Keratinocyte (primary cell): Measurements from ENCODE around the gene BCO1. TPM values are rescaled to one million over a fixed set of nuclear protein-coding genes. Genes with fewer than 3 reads are reported as not detected.

Source experiments
- DNase-seq: peaks from one replicate; pipeline ENCODE4 v3.0.0-alpha.2; 2011; ENCODE audit warnings: low read depth, missing footprints, low spot score
- FAIRE-seq: peaks from 2 replicates; lab custom pipeline; 2011; peaks lifted over from hg19 to GRCh38; lab: Jason Lieb, UNC
- H2AFZ ChIP-seq: 2 replicates; pipeline ENCODE4 v1.6.0; 2012; ENCODE audit warnings: low read length, control low read depth, inconsistent platforms; ENCODE audit not compliant: control insufficient read depth
- H3K27ac ChIP-seq: 2 replicates; pipeline ENCODE4 v1.5.1; 2011; ENCODE audit warnings: low read length; ENCODE audit not compliant: control insufficient read depth, insufficient read depth
- H3K27me3 ChIP-seq: 3 replicates; pipeline ENCODE4 v1.6.0; 2011; ENCODE audit warnings: low read length; ENCODE audit not compliant: control insufficient read depth, insufficient read depth; ENCODE audit errors: extremely low read depth
- H3K36me3 ChIP-seq, 2 experiments: 2 replicates in 1 of 2; 3 replicates in 1 of 2; pipeline ENCODE4 v1.5.1; 2011; ENCODE audit warnings: low read length in 2 of 2, mild to moderate bottlenecking in 1 of 2; ENCODE audit not compliant: control insufficient read depth in 2 of 2, insufficient read depth in 2 of 2; ENCODE audit errors: extremely low read depth in 1 of 2
- H3K4me1 ChIP-seq: 3 replicates; pipeline ENCODE4 v1.5.1; 2011; ENCODE audit warnings: low read length; ENCODE audit not compliant: control insufficient read depth, insufficient read depth; ENCODE audit errors: extremely low read depth
- H3K4me2 ChIP-seq: 3 replicates; pipeline ENCODE4 v1.6.0; 2011; ENCODE audit warnings: low read depth, low read length; ENCODE audit not compliant: control insufficient read depth, insufficient read depth; ENCODE audit errors: extremely low read depth
- H3K4me3 ChIP-seq, 3 experiments: fragments of 200-600 bp in 1 of 3; sonication (generic) in 1 of 3; 2 replicates in 2 of 3; 3 replicates in 1 of 3; pipeline ENCODE4 v1.5.1; 2011 to 2016; ENCODE audit warnings: low read length in 3 of 3, mild to moderate bottlenecking in 3 of 3, control low read depth in 2 of 3, inconsistent platforms in 1 of 3, low read depth in 1 of 3, mixed read lengths in 1 of 3, mixed run types in 1 of 3, moderate library complexity in 1 of 3; ENCODE audit not compliant: control insufficient read depth in 2 of 3, insufficient read depth in 2 of 3; ENCODE audit errors: extremely low read depth in 1 of 3
- H3K79me2 ChIP-seq: 2 replicates; pipeline ENCODE4 v1.6.0; 2012; ENCODE audit warnings: low read length; ENCODE audit not compliant: control insufficient read depth, insufficient read depth
- H3K9ac ChIP-seq: 3 replicates; pipeline ENCODE4 v1.6.0; 2011; ENCODE audit warnings: low read length; ENCODE audit not compliant: control insufficient read depth, insufficient read depth; ENCODE audit errors: extremely low read depth
- H3K9me1 ChIP-seq: 3 replicates; pipeline ENCODE4 v1.6.0; 2011; ENCODE audit warnings: low read length; ENCODE audit not compliant: control insufficient read depth, insufficient read depth; ENCODE audit errors: extremely low read depth
- H3K9me3 ChIP-seq: 2 replicates; pipeline ENCODE4 v1.5.1; 2012; ENCODE audit warnings: low read depth, low read length; ENCODE audit not compliant: control insufficient read depth
- H4K20me1 ChIP-seq: 3 replicates; pipeline ENCODE4 v1.6.0; 2011; ENCODE audit warnings: low read length; ENCODE audit not compliant: control insufficient read depth, insufficient read depth; ENCODE audit errors: extremely low read depth
- EZH2 ChIP-seq: IDR thresholded peaks from one replicate; pipeline ENCODE4 v1.6.1; 2012; ENCODE audit warnings: inconsistent platforms, mild to moderate bottlenecking, low read length, moderate library complexity
- dilution Hi-C: fragments of 300-500 bp; cut with MboI; formaldehyde crosslinking; loops from one replicate; pipeline ENCODE4 v1.7.0; 2020; ENCODE audit warnings: low sequenced_read_pairs; ENCODE audit not compliant: extremely low pct_ligation_motif_present
- polyA plus RNA-seq, 5 experiments: library from polyadenylated mRNA; depleted of rRNA in 3 of 5; stranded (reverse) in 3 of 5; stranded (forward) in 1 of 5; unstranded in 1 of 5; fragments of >200 nt; gene quantifications; 1 replicate in 1 of 5; 2 replicates in 3 of 5; 3 replicates in 1 of 5; pipeline versions ENCODE4 v1.2.1 to v1.2.3, GENCODE V29; 2011 to 2012; ENCODE audit warnings: missing spikeins in 2 of 5, low read depth in 1 of 5, low replicate concordance in 1 of 5
- TF ChIP-seq, protein P1 (sequence below), 3 experiments: IDR thresholded peaks in 1 of 3; conservative IDR thresholded peaks in 1 of 3; optimal IDR thresholded peaks in 1 of 3; 2 replicates in 2 of 3; 3 replicates in 1 of 3; pipeline versions ENCODE3 to v1.5.1; 2011; ENCODE audit warnings: low read length in 3 of 3, mild to moderate bottlenecking in 3 of 3, moderate library complexity in 2 of 3, control low read depth in 1 of 3, inconsistent platforms in 1 of 3; ENCODE audit not compliant: insufficient read depth in 2 of 3; ENCODE audit errors: extremely low read depth in 1 of 3

BCO1 gene
- polyA plus RNA-seq, 1 donor (not counting 4 experiments of a cell fraction or from before 2014, with no cell fraction given) = 0.07 TPM

DNA sequence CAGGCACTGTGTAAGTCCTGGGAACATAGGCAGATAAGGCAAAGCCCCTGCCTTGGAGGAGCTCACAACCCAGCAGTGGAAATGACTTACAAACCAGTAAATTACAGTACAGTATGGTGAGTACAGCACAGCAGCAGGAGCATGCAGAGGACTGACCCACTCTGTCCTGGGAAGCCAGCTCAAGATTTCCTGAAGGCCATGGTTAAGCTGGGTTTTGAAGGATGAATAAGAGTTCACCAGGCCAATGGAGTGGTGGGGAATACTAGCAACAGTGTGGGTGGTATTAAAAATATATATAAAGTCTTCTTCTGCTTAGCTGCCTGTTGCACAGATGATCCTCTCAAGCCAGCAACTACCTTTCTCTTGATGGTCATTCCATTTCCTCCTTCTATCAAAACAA, 73.3 kb downstream of the BCO1 start:
- Histone ChIP-seq H3K9ac (no peak overlapping the region), H3K4me2 (no peak overlapping the region), H3K36me3 (no peaks in the 10 kb centered on the region), H3K4me1 (peaks cover 12% of the 10 kb centered on the region), H4K20me1 (no peaks in the 10 kb centered on the region), H3K79me2 (peaks cover 30% of the 10 kb centered on the region), H3K4me3 (no peak overlapping the region), H3K9me3 (no peaks in the 10 kb centered on the region), H3K9me1 (no peaks in the 10 kb centered on the region), H2AFZ (no peak overlapping the region), H3K27me3 (no peaks in the 10 kb centered on the region), H3K27ac (no peak overlapping the region)
- dilution Hi-C loops = no loop called here
- no peak for FAIRE-seq
- DNase-seq = no peak
- TF ChIP-seq, protein P1, sequence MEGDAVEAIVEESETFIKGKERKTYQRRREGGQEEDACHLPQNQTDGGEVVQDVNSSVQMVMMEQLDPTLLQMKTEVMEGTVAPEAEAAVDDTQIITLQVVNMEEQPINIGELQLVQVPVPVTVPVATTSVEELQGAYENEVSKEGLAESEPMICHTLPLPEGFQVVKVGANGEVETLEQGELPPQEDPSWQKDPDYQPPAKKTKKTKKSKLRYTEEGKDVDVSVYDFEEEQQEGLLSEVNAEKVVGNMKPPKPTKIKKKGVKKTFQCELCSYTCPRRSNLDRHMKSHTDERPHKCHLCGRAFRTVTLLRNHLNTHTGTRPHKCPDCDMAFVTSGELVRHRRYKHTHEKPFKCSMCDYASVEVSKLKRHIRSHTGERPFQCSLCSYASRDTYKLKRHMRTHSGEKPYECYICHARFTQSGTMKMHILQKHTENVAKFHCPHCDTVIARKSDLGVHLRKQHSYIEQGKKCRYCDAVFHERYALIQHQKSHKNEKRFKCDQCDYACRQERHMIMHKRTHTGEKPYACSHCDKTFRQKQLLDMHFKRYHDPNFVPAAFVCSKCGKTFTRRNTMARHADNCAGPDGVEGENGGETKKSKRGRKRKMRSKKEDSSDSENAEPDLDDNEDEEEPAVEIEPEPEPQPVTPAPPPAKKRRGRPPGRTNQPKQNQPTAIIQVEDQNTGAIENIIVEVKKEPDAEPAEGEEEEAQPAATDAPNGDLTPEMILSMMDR (optimal IDR thresholded peaks at IDR 0.05 in 1 of 3, IDR thresholded peaks at IDR 0.05 in 1 of 3, conservative IDR thresholded peaks at IDR 0.05 in 1 of 3; ENCODE audit: extremely low read depth in 1 of 3, insufficient read depth in 2 of 3, low read length in 3 of 3) = no peak
- no peak for TF ChIP-seq EZH2

DNA sequence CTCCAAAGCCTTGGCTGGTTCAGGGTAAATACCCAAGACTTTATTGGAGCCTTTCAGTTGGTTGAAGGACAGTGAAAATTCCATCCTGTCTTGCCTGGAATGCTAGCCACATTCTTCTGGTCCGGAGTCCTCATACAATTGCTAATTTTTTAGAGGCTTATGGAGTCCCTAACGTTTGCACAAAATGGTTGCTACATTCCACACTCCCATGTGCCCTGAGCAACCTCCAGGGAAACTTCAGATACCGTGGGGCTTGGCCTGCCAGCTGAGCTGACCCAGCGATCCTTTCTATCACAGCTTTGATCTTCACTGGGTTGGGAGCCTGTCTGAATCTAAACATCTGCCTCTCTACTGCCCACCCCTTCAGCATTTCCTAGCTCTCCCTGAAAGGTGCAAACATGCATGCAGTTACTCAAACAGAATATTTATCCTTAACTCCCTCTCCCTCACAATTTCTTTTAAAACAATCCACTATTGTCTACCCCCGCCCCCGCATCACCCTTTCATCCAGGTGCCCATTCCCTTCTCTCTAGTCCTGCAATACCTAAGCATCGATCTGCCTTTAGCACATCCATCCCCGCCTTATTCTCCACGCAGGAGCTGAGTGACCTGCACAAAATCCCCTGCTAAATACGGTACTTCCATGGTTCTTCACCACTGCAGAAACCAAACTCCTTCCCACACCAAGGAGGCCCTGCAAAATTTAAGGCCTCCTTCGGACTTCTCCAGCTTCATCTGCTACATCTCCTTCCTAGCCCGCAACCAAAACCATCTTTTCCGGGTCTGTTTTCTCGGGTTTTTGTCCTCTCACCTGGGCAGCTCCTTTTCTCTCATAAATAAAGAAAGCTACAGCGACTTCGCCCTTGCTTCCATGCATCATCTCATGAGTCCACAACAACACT, 75.5 kb downstream of the BCO1 start:
- Histone ChIP-seq H3K9me3 (no peaks in the 10 kb centered on the region), H3K4me3 (peak overlapping the region; percentile 78 to 98 (median 98)), H3K9me1 (no peaks in the 10 kb centered on the region), H3K27me3 (no peaks in the 10 kb centered on the region), H3K9ac (peak overlapping the region; percentile 84), H3K4me2 (peak overlapping the region; percentile 84), H3K79me2 (peaks cover 48% of the 10 kb centered on the region), H3K27ac (peak overlapping the region; percentile 80), H3K4me1 (peaks cover 17% of the 10 kb centered on the region), H4K20me1 (no peaks in the 10 kb centered on the region), H3K36me3 (no peaks in the 10 kb centered on the region), H2AFZ (peak overlapping the region; percentile 98)
- TF ChIP-seq EZH2 = no peak
- TF ChIP-seq, protein P1 (optimal IDR thresholded peaks at IDR 0.05 in 1 of 3, IDR thresholded peaks at IDR 0.05 in 1 of 3, conservative IDR thresholded peaks at IDR 0.05 in 1 of 3; ENCODE audit: extremely low read depth in 1 of 3, insufficient read depth in 2 of 3, low read length in 3 of 3) = no peak
- DNase-seq = no peak
- no peak for FAIRE-seq
- dilution Hi-C loops = no loop called here
